ENCODE measurements around the gene CNTNAP2.
"Not testable (repeated sequence)": the region's sequence is repeated elsewhere in the genome, so short reads cannot be mapped to it uniquely, and the experiment has no call there.

Gene CNTNAP2

DNA sequence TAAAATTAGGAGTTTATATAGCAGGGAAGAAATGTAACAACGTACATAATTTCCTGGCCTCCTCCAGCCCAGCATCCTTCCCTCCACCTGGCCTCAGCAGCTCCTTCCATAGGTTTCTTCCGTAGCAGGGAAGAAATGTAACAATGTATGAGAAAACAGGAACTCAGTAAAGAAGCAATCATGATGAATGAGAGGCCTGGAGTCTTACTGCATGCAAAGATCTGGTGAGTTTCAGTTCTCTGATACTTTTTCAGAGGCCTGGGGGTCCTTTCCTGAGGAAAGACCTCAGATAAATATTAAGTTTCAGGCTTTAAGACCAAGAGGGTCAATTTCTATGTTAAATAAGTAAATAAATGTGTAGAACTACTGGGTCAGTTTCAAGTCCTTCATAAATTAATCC lies 2318.3 kb downstream of the CNTNAP2 start:
- no peak for TF ChIP-seq POU2F2 (IDR thresholded peaks at IDR 0.05; ENCODE audit: low read depth, low read length)
- no peak for TF ChIP-seq PAX5 (IDR thresholded peaks at IDR 0.05; ENCODE audit: insufficient read depth, low read length, severe bottlenecking)
- peak; percentile 49 for TF ChIP-seq SPI1 (IDR thresholded peaks at IDR 0.05; ENCODE audit: low read depth, low read length)
- DNase-seq (ENCODE audit: insufficient read length, low spot score) (no peak), FAIRE-seq (no peak)

- FAIRE-seq: no peak
- TF ChIP-seq POLR2A (IDR thresholded peaks at IDR 0.05; ENCODE audit: low read depth, low read length): no peak
Measured at GRCh38 chr7:148435715-148436114, 2319.1 kb downstream of the CNTNAP2 start.

GRCh38 chr7:148436135-148436534 lies 2319.5 kb downstream of the CNTNAP2 start:
- DNase-seq (ENCODE audit: insufficient read length, low spot score): no peak
- TF ChIP-seq POLR2A (IDR thresholded peaks at IDR 0.05; ENCODE audit: low read depth, low read length) (no peak), POLR2AphosphoS5 (IDR thresholded peaks at IDR 0.05; ENCODE audit: low read depth, low read length) (no peak), TAF1 (IDR thresholded peaks at IDR 0.05; ENCODE audit: low read depth, low read length) (no peak), SPI1 (IDR thresholded peaks at IDR 0.05; ENCODE audit: low read depth, low read length) (no peak)
- no peak for FAIRE-seq

More at GRCh38 chr7:148435715-148436114, 2319.1 kb downstream of the CNTNAP2 start:
- no peak for DNase-seq (ENCODE audit: insufficient read length, low spot score)

- FAIRE-seq (no peak), DNase-seq (ENCODE audit: insufficient read length, low spot score) (no peak)
- TF ChIP-seq POLR2A (IDR thresholded peaks at IDR 0.05; ENCODE audit: low read depth, low read length) (no peak), TAF1 (IDR thresholded peaks at IDR 0.05; ENCODE audit: low read depth, low read length) (no peak), PAX5 (IDR thresholded peaks at IDR 0.05; ENCODE audit: insufficient read depth, low read length, severe bottlenecking) (no peak), SPI1 (IDR thresholded peaks at IDR 0.05; ENCODE audit: low read depth, low read length) (no peak), POU2F2 (IDR thresholded peaks at IDR 0.05; ENCODE audit: low read depth, low read length) (no peak), POLR2AphosphoS5 (IDR thresholded peaks at IDR 0.05; ENCODE audit: low read depth, low read length) (no peak)
Measured at GRCh38 chr7:148436571-148436970, 2320.0 kb downstream of the CNTNAP2 start.

GRCh38 chr7:148437043-148437442 lies 2320.4 kb downstream of the CNTNAP2 start:
- DNase-seq (ENCODE audit: insufficient read length, low spot score): no peak
- TF ChIP-seq POLR2A (IDR thresholded peaks at IDR 0.05; ENCODE audit: low read depth, low read length): no peak
- no peak for TF ChIP-seq POU2F2 (IDR thresholded peaks at IDR 0.05; ENCODE audit: low read depth, low read length)
- TF ChIP-seq SPI1 (IDR thresholded peaks at IDR 0.05; ENCODE audit: low read depth, low read length): no peak
- no peak for FAIRE-seq

- no peak for TF ChIP-seq SPI1 (IDR thresholded peaks at IDR 0.05; ENCODE audit: low read depth, low read length)
- TF ChIP-seq POU2F2 (IDR thresholded peaks at IDR 0.05; ENCODE audit: low read depth, low read length): no peak
- TF ChIP-seq POLR2A (IDR thresholded peaks at IDR 0.05; ENCODE audit: low read depth, low read length): no peak
- no peak for TF ChIP-seq PAX5 (IDR thresholded peaks at IDR 0.05; ENCODE audit: insufficient read depth, low read length, severe bottlenecking)
- TF ChIP-seq TAF1 (IDR thresholded peaks at IDR 0.05; ENCODE audit: low read depth, low read length): no peak
- no peak for TF ChIP-seq POLR2AphosphoS5 (IDR thresholded peaks at IDR 0.05; ENCODE audit: low read depth, low read length)
- FAIRE-seq (no peak), DNase-seq (ENCODE audit: insufficient read length, low spot score) (no peak)
Measured at GRCh38 chr7:148442141-148442655, 2325.6 kb downstream of the CNTNAP2 start.

- FAIRE-seq (no peak), DNase-seq (ENCODE audit: insufficient read length, low spot score) (no peak)
- TF ChIP-seq POLR2AphosphoS5 (IDR thresholded peaks at IDR 0.05; ENCODE audit: low read depth, low read length) (no peak), TAF1 (IDR thresholded peaks at IDR 0.05; ENCODE audit: low read depth, low read length) (no peak), POU2F2 (IDR thresholded peaks at IDR 0.05; ENCODE audit: low read depth, low read length) (no peak), POLR2A (IDR thresholded peaks at IDR 0.05; ENCODE audit: low read depth, low read length) (no peak), SPI1 (IDR thresholded peaks at IDR 0.05; ENCODE audit: low read depth, low read length) (no peak), PAX5 (IDR thresholded peaks at IDR 0.05; ENCODE audit: insufficient read depth, low read length, severe bottlenecking) (no peak)
Measured at GRCh38 chr7:148442933-148443332, 2326.3 kb downstream of the CNTNAP2 start.

- TF ChIP-seq POLR2AphosphoS5 (IDR thresholded peaks at IDR 0.05; ENCODE audit: low read depth, low read length): no peak
- no peak for DNase-seq (ENCODE audit: insufficient read length, low spot score)
- no peak for FAIRE-seq
Measured at GRCh38 chr7:148445260-148446044, 2328.9 kb downstream of the CNTNAP2 start.

DNA sequence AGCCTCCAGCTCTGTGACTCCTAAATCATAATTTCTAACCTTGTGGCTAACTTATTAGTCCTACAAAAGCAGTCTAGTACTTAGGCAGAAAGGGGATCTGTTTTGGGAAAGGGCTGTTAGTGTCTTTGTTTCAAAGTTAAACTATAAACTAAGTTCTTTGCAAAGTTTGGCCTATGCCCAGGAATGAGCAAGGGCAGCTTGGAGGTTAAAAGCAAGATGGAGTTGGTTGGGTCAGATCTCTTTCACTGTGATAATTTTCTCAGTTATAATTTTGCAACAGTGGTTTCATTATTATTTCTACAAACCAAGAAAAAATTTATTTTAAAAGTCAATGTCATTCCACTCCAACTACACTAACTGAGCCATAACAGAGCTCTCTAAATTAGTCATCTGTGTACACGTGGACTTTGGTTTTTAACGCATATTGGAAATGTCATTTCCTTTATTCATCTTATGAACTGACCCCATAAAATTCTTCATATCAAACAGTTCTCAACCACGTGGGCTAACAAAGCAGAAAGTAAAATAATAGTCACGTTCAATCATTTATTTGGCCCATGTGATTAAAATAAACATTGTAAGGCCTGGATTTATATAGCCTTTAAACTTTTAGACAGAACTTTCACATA lies 2330.7 kb downstream of the CNTNAP2 start:
- DNase-seq (ENCODE audit: insufficient read length, low spot score) (no peak), FAIRE-seq (no peak)
- peak; percentile 17; the same call in 1 of the 2 replicates for TF ChIP-seq SPI1 (IDR thresholded peaks at IDR 0.05; ENCODE audit: low read depth, low read length)
- no peak for TF ChIP-seq POU2F2 (IDR thresholded peaks at IDR 0.05; ENCODE audit: low read depth, low read length)

GRCh38 chr7:148451526-148451925 lies 2334.9 kb downstream of the CNTNAP2 start:
- not testable (repeated sequence) for DNase-seq (ENCODE audit: insufficient read length, low spot score); FAIRE-seq

GRCh38 chr7:148456351-148456750 lies 2339.8 kb downstream of the CNTNAP2 start:
- DNase-seq (ENCODE audit: insufficient read length, low spot score): no peak
- FAIRE-seq: no peak
- TF ChIP-seq POU2F2 (IDR thresholded peaks at IDR 0.05; ENCODE audit: low read depth, low read length): no peak
